Uterus (tissue), 2 donors: ENCODE measurements around the gene ZEB1.

Experiments used
- POLR2A ChIP-seq, 2 donors: fragments of 450-650 bp; IDR thresholded peaks; one replicate each; pipeline ENCODE4 v1.6.1; 2016; ENCODE audit warnings: antibody characterized with exemption in 2 of 2, mild to moderate bottlenecking in 1 of 2, moderate library complexity in 1 of 2
- TF ChIP-seq, protein P1 (sequence below), 4 experiments: fragments of 200-600 bp in 2 of 4; fragments of 450-650 bp in 2 of 4; sonication (generic) in 2 of 4; IDR thresholded peaks; one replicate each; pipeline ENCODE4 v1.5.1; 2016 to 2019; ENCODE audit warnings: antibody characterized with exemption in 4 of 4, mild to moderate bottlenecking in 2 of 4, moderate library complexity in 1 of 4

- TF ChIP-seq, protein P1, sequence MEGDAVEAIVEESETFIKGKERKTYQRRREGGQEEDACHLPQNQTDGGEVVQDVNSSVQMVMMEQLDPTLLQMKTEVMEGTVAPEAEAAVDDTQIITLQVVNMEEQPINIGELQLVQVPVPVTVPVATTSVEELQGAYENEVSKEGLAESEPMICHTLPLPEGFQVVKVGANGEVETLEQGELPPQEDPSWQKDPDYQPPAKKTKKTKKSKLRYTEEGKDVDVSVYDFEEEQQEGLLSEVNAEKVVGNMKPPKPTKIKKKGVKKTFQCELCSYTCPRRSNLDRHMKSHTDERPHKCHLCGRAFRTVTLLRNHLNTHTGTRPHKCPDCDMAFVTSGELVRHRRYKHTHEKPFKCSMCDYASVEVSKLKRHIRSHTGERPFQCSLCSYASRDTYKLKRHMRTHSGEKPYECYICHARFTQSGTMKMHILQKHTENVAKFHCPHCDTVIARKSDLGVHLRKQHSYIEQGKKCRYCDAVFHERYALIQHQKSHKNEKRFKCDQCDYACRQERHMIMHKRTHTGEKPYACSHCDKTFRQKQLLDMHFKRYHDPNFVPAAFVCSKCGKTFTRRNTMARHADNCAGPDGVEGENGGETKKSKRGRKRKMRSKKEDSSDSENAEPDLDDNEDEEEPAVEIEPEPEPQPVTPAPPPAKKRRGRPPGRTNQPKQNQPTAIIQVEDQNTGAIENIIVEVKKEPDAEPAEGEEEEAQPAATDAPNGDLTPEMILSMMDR (IDR thresholded peaks at IDR 0.05): no peak
- no peak for TF ChIP-seq POLR2A (IDR thresholded peaks at IDR 0.05)
These were observed 27.9 kb downstream of the ZEB1 start for GRCh38 chr10:31346953-31347352.
